Sigmoid colon (tissue), 7 donors: ENCODE data around the gene ATAT1. TPM values are rescaled to one million over a fixed set of nuclear protein-coding genes. Genes with fewer than 3 reads are reported as not detected.

ENCODE experiments used
- DNase-seq: peaks from one replicate; pipeline ENCODE4 v3.0.0-alpha.2; 2019
- H3K27ac ChIP-seq, 4 donors: fragments of 200-600 bp; sonication (generic); one replicate each; pipeline ENCODE4 v1.5.1; 2016 to 2019; ENCODE audit warnings: mild to moderate bottlenecking in 1 of 4
- H3K27me3 ChIP-seq, 3 donors: fragments of 200-600 bp; sonication (generic); one replicate each; pipeline ENCODE4 v1.5.1; 2019; ENCODE audit warnings: mild to moderate bottlenecking in 1 of 3
- H3K36me3 ChIP-seq, 4 donors: fragments of 200-600 bp; sonication (generic); one replicate each; pipeline ENCODE4 v1.5.1; 2016 to 2019
- H3K4me1 ChIP-seq, 4 donors: fragments of 200-600 bp; sonication (generic); one replicate each; pipeline ENCODE4 v1.5.1; 2017 to 2019
- H3K4me3 ChIP-seq, 4 donors: fragments of 200-600 bp; sonication (generic); one replicate each; pipeline ENCODE4 v1.5.1; 2017 to 2019; ENCODE audit warnings: mild to moderate bottlenecking in 2 of 4, moderate library complexity in 1 of 4
- H3K9me3 ChIP-seq, 4 donors: fragments of 200-600 bp in 3 of 4; sonication (generic) in 3 of 4; one replicate each; pipeline versions ENCODE4 v1.5.1 to v1.6.1; 2013 to 2019
- EP300 ChIP-seq, 4 donors: sonication (generic); formaldehyde crosslinking; IDR thresholded peaks; one replicate each; pipeline ENCODE4 v1.6.1; 2017; ENCODE audit warnings: antibody characterized with exemption in 4 of 4
- POLR2A ChIP-seq, 2 donors: fragments of 450-650 bp; IDR thresholded peaks; one replicate each; pipeline ENCODE4 v1.6.1; 2016; ENCODE audit warnings: antibody characterized with exemption in 2 of 2, mild to moderate bottlenecking in 2 of 2, moderate library complexity in 2 of 2
- POLR2AphosphoS5 ChIP-seq, 4 donors: sonication (generic); formaldehyde crosslinking; IDR thresholded peaks; one replicate each; pipeline ENCODE4 v1.6.1; 2017; ENCODE audit warnings: antibody characterized with exemption in 4 of 4
- WGBS, 2 donors: extraction: QIAGEN DNeasy Blood & Tissue Kit; methylation state at CpG; one replicate each; pipeline ENCODE4 v1.1.7; 2013; 5-methylcytosine and 5-hydroxymethylcytosine counted together
- intact Hi-C: fragments of 100-400 bp; cut with DNase I; formaldehyde crosslinking; loops from one replicate; pipeline ENCODE4 v1.15.1; 2023
- polyA plus RNA-seq, 3 donors: library from polyadenylated mRNA; stranded (reverse); fragments of 200-250 nt; gene quantifications; one replicate each; pipeline ENCODE4 v1.2.3, GENCODE V29; 2013
- total RNA-seq, 4 donors: library from RNA; depleted of rRNA; stranded (reverse); fragments of >200 nt; gene quantifications; one replicate each; pipeline ENCODE4 v1.1.0, GENCODE V29; 2016
- TF ChIP-seq, protein P1 (sequence below), 4 experiments: fragments of 450-650 bp in 3 of 4; fragments of 200-600 bp in 1 of 4; IDR thresholded peaks; one replicate each; pipeline ENCODE4 v1.5.1; 2016 to 2019; ENCODE audit warnings: antibody characterized with exemption in 4 of 4, mild to moderate bottlenecking in 3 of 4, moderate library complexity in 2 of 4
- donor health status: healthy with polysubstance abuse.
- donor health status: Bipolar disorder and iron deficiency.
- donor health status: healthy.

ATAT1 gene
- total and polyA plus RNA-seq, 7 donors = 2.6 to 8.5 (median 4.2) TPM

GRCh38 chr6:30603961-30604360 is 22.7 kb upstream of the ATAT1 start:
- intact Hi-C loops = no loop called here
- 93 to 95% methylated on average over 13 of the region's 13 CpGs for WGBS, 2 donors
- DNase-seq = no peak
- H3K4me3 ChIP-seq = no peak overlapping the region
- peaks cover 0 to under 1% (median 0%) of the 10 kb centered on the region in 4 donors for H3K4me1 ChIP-seq
- TF ChIP-seq, protein P1, sequence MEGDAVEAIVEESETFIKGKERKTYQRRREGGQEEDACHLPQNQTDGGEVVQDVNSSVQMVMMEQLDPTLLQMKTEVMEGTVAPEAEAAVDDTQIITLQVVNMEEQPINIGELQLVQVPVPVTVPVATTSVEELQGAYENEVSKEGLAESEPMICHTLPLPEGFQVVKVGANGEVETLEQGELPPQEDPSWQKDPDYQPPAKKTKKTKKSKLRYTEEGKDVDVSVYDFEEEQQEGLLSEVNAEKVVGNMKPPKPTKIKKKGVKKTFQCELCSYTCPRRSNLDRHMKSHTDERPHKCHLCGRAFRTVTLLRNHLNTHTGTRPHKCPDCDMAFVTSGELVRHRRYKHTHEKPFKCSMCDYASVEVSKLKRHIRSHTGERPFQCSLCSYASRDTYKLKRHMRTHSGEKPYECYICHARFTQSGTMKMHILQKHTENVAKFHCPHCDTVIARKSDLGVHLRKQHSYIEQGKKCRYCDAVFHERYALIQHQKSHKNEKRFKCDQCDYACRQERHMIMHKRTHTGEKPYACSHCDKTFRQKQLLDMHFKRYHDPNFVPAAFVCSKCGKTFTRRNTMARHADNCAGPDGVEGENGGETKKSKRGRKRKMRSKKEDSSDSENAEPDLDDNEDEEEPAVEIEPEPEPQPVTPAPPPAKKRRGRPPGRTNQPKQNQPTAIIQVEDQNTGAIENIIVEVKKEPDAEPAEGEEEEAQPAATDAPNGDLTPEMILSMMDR (IDR thresholded peaks at IDR 0.05) = no peak
- TF ChIP-seq POLR2A (IDR thresholded peaks at IDR 0.05) = no peak
- TF ChIP-seq POLR2AphosphoS5 (IDR thresholded peaks at IDR 0.05) = no peak
- TF ChIP-seq EP300 (IDR thresholded peaks at IDR 0.05) = no peak
- H3K27ac ChIP-seq = no peak overlapping the region
- no peaks in the 10 kb centered on the region for H3K27me3 ChIP-seq
- peaks cover 79 to 86% (median 83%) of the 10 kb centered on the region in 4 donors for H3K36me3 ChIP-seq
- H3K9me3 ChIP-seq = no peaks in the 10 kb centered on the region

DNA sequence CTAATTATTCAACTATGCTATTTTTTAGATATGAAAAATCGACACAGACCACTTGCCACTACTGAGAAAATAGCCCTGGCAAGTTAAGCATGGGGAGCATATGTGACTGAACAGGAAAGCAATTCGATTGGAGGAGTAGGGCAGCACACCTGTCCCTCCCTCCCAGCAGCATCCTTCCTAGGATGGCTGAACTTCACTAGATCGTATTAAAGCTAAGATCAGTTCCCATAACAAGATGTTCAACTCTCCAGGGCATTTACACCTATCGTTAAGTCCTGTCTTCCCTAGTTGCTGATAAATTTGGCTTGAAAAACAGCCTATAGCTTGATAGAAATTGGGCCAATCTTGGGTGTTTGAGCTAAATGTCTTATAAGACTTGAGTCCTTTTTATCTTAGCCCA is 16.6 kb upstream of the ATAT1 start:
- WGBS, 2 donors = 80 to 81% methylated on average over 4 of the region's 4 CpGs
- Histone ChIP-seq H3K4me1 (peaks cover 0 to 56% (median 48%) of the 10 kb centered on the region in 4 donors), H3K36me3 (peaks cover 37 to 47% (median 41%) of the 10 kb centered on the region in 4 donors), H3K27me3 (no peaks in the 10 kb centered on the region), H3K27ac (peak overlapping the region in 3 of 4 donors; percentile 1 to 94 (median 5)), H3K9me3 (no peaks in the 10 kb centered on the region), H3K4me3 (no peak overlapping the region)
- peak; percentile 34 for DNase-seq
- intact Hi-C loops = loop anchor here (10.0 kb wide), 1 partner anchor 1215 kb away; the partner anchor contains the start of gene HSPA1B
- TF ChIP-seq EP300 (IDR thresholded peaks at IDR 0.05) (no peak), POLR2AphosphoS5 (IDR thresholded peaks at IDR 0.05) (peak in 1 of 4 donors; percentile 5)

- H3K4me3 ChIP-seq = no peak overlapping the region
- 84 to 85% methylated on average over 9 of the region's 9 CpGs for WGBS, 2 donors
- H3K36me3 ChIP-seq = peaks cover 33 to 40% (median 33%) of the 10 kb centered on the region in 4 donors
- TF ChIP-seq POLR2AphosphoS5 (IDR thresholded peaks at IDR 0.05) = peak in 2 of 4 donors; percentile 1 to 18
- TF ChIP-seq, protein P1 (IDR thresholded peaks at IDR 0.05) = no peak
- H3K27me3 ChIP-seq = no peaks in the 10 kb centered on the region
- no peaks in the 10 kb centered on the region for H3K9me3 ChIP-seq
- peaks cover 0 to 56% (median 48%) of the 10 kb centered on the region in 4 donors for H3K4me1 ChIP-seq
- DNase-seq = peak; percentile 53
- intact Hi-C loops = loop anchor here (10.0 kb wide), 1 partner anchor 1213 kb away; the partner anchor contains the start of gene HSPA1B
- H3K27ac ChIP-seq = peak overlapping the region; percentile 5 to 98 (median 55)
Observed at GRCh38 chr6:30611150-30611855, 15.4 kb upstream of the ATAT1 start.

DNA sequence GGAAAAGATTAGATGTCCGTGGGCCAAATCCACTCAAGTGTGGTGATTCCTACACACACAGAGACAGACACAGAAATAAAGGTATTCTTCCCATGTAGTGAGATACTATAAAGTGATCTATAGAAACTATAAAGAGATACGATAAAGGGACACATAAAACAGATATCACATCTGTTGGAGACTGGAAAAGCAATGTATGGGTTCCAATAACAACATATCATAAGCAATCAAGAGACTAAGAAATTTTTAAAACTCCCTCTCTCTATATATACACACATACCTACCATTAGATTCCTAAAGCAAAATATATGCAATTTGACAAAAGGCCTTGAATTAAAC is 14.8 kb upstream of the ATAT1 start:
- H3K36me3 ChIP-seq = peaks cover 32 to 40% (median 33%) of the 10 kb centered on the region in 4 donors
- no peak for DNase-seq
- intact Hi-C loops = loop anchor here (10.0 kb wide), 1 partner anchor 1213 kb away; the partner anchor contains the start of gene HSPA1B
- peak overlapping the region; percentile 89 to 98 (median 95) for H3K27ac ChIP-seq
- H3K9me3 ChIP-seq = no peaks in the 10 kb centered on the region
- H3K27me3 ChIP-seq = no peaks in the 10 kb centered on the region
- WGBS, 2 donors = 74 to 88% methylated on average over 2 of the region's 2 CpGs
- peaks cover 0 to 56% (median 48%) of the 10 kb centered on the region in 4 donors for H3K4me1 ChIP-seq
- TF ChIP-seq POLR2AphosphoS5 (IDR thresholded peaks at IDR 0.05) (peak in 1 of 4 donors; percentile 1), EP300 (IDR thresholded peaks at IDR 0.05) (no peak), POLR2A (IDR thresholded peaks at IDR 0.05) (no peak)
- H3K4me3 ChIP-seq = no peak overlapping the region

DNA sequence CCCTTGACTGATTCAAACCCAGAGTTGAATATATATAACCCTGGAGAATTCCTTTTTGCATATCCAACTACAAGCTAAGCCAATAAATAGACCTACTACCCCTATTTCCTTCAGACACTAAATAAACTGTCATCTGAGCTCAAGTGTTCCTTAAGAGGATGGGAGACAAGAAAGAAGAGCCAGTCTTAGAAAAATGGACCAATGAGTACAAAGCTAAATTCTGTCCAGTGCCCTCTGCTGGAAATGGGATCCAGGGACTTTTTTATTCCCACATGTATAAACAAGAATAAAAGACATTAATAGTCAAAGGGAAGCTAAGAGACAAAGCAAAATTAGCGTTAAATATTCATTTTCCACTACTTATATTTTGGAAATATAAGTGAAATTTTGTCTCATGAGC is 14.5 kb upstream of the ATAT1 start:
- no peak for DNase-seq
- WGBS, 2 donors = 77 to 89% methylated on average over 1 of the region's 1 CpG
- peak in 2 of 4 donors; percentile 2 to 3 for TF ChIP-seq POLR2AphosphoS5 (IDR thresholded peaks at IDR 0.05)
- TF ChIP-seq, protein P1 (IDR thresholded peaks at IDR 0.05) = peak in 2 of 4 experiments; percentile 16 to 23
- TF ChIP-seq POLR2A (IDR thresholded peaks at IDR 0.05) = no peak
- no peak for TF ChIP-seq EP300 (IDR thresholded peaks at IDR 0.05)
- H3K9me3 ChIP-seq = no peaks in the 10 kb centered on the region
- no peak overlapping the region for H3K4me3 ChIP-seq
- intact Hi-C loops = loop anchor here (10.0 kb wide), 1 partner anchor 1213 kb away; the partner anchor contains the start of gene HSPA1B
- peak overlapping the region; percentile 89 to 98 (median 95) for H3K27ac ChIP-seq
- H3K4me1 ChIP-seq = peaks cover 0 to 56% (median 48%) of the 10 kb centered on the region in 4 donors
- H3K36me3 ChIP-seq = peaks cover 29 to 36% (median 31%) of the 10 kb centered on the region in 4 donors
- H3K27me3 ChIP-seq = no peaks in the 10 kb centered on the region
